ENCODE results near the gene KCNH3. TPM values are rescaled to one million over a fixed set of nuclear protein-coding genes. Genes with fewer than 3 reads are reported as not detected.

Gene KCNH3
- total and polyA plus RNA-seq, 2 donors (not counting 3 experiments of a cell fraction or from before 2014, with no cell fraction given), result 0.13 to 0.14 TPM

- no peak overlapping the region for H3K27ac ChIP-seq (ENCODE audit: insufficient read depth, low read depth, low read length)
- no peaks in the 10 kb centered on the region for H4K20me1 ChIP-seq (replicated peaks; ENCODE audit: control insufficient read depth, extremely low read depth, insufficient read depth, low read length)
- H3K36me3 ChIP-seq (ENCODE audit: control insufficient read depth in 2 of 2, extremely low read depth in 1 of 2, insufficient read depth in 2 of 2, low read length in 2 of 2), result peaks cover 4 to 31% of the 10 kb centered on the region in 2 experiments
- intact Hi-C loops (cut with micrococcal nuclease), result no loop called here
- no TSS peak for BruUV-seq (replicated peaks)
- TF ChIP-seq POLR2AphosphoS5 (IDR thresholded peaks at IDR 0.05; ENCODE audit: insufficient read depth, low read depth, low read length), result no peak
- TF ChIP-seq, protein P1, sequence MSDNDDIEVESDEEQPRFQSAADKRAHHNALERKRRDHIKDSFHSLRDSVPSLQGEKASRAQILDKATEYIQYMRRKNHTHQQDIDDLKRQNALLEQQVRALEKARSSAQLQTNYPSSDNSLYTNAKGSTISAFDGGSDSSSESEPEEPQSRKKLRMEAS (IDR thresholded peaks at IDR 0.05; ENCODE audit: insufficient read depth, insufficient read length), result no peak
- no peak for TF ChIP-seq GATA2 (IDR thresholded peaks at IDR 0.05; ENCODE audit: insufficient read depth, insufficient read length, low read depth, low read length)
- no peak for TF ChIP-seq FOS (IDR thresholded peaks at IDR 0.05; ENCODE audit: borderline replicate concordance, insufficient read depth, low read length)
- no peak for TF ChIP-seq MYC (IDR thresholded peaks at IDR 0.05; ENCODE audit: low read depth, low read length)
- TF ChIP-seq, protein P2, sequence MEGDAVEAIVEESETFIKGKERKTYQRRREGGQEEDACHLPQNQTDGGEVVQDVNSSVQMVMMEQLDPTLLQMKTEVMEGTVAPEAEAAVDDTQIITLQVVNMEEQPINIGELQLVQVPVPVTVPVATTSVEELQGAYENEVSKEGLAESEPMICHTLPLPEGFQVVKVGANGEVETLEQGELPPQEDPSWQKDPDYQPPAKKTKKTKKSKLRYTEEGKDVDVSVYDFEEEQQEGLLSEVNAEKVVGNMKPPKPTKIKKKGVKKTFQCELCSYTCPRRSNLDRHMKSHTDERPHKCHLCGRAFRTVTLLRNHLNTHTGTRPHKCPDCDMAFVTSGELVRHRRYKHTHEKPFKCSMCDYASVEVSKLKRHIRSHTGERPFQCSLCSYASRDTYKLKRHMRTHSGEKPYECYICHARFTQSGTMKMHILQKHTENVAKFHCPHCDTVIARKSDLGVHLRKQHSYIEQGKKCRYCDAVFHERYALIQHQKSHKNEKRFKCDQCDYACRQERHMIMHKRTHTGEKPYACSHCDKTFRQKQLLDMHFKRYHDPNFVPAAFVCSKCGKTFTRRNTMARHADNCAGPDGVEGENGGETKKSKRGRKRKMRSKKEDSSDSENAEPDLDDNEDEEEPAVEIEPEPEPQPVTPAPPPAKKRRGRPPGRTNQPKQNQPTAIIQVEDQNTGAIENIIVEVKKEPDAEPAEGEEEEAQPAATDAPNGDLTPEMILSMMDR (IDR thresholded peaks at IDR 0.05; ENCODE audit: extremely low read depth in 1 of 2, insufficient read depth in 1 of 2, low read depth in 1 of 2, low read length in 2 of 2), result no peak
- no peak for TF ChIP-seq POLR2A (IDR thresholded peaks at IDR 0.05; ENCODE audit: low read depth, low read length)
- no peak for TF ChIP-seq EZH2 (IDR thresholded peaks at IDR 0.05; ENCODE audit: borderline replicate concordance, low read depth, low read length, severe bottlenecking)
- TF ChIP-seq JUN (IDR thresholded peaks at IDR 0.05; ENCODE audit: borderline replicate concordance, insufficient read depth, insufficient read length, low read depth), result no peak
- H3K9me1 ChIP-seq (replicated peaks; ENCODE audit: control insufficient read depth, extremely low read depth, insufficient read depth, low read length), result no peaks in the 10 kb centered on the region
- H3K9me3 ChIP-seq (replicated peaks; ENCODE audit: control insufficient read depth, insufficient read depth, low read length), result no peaks in the 10 kb centered on the region
- H3K4me2 ChIP-seq (ENCODE audit: insufficient read depth, low read length), result no peak overlapping the region
- no peak overlapping the region for H2AFZ ChIP-seq (ENCODE audit: low read depth, low read length)
- dilution Hi-C loops (cut with MboI; ENCODE audit: extremely low pct_ligation_motif_present, low sequenced_read_pairs), result no loop called here
- DNase-seq (ENCODE audit: low read depth, low spot score), result no peak
- H3K79me2 ChIP-seq (ENCODE audit: control insufficient read depth, insufficient read depth, low read length), result no peaks in the 10 kb centered on the region
- CTCF ChIA-PET, result interaction anchor here (1.0 to 3.2 kb wide), 7 partner anchors 8 to 225 kb away, joined by 3 to 29 read pairs (median 4); no protein-coding TSS in a partner anchor
- FAIRE-seq, result no peak
- POLR2A ChIA-PET, result no interaction called here
- H3K4me3 ChIP-seq (replicated peaks in 1 of 3; ENCODE audit: insufficient read depth in 1 of 3, low read depth in 1 of 3, low read length in 3 of 3), result no peak overlapping the region
- no peaks in the 10 kb centered on the region for H3K27me3 ChIP-seq (ENCODE audit: control insufficient read depth in 2 of 2, insufficient read depth in 2 of 2, low read length in 2 of 2)
- no peak overlapping the region for H3K9ac ChIP-seq (replicated peaks; ENCODE audit: extremely low read depth, insufficient read depth, low read length)
- H3K4me1 ChIP-seq (ENCODE audit: control insufficient read depth, extremely low read depth, insufficient read depth, low read length), result no peaks in the 10 kb centered on the region
These were observed 17.8 kb downstream of the KCNH3 start for GRCh38 chr12:49556391-49557186.

Data from endothelial cell of umbilical vein (primary cell).